HCT116 (cell line): Measurements from ENCODE around the gene SPARCL1. TPM values are rescaled to one million over a fixed set of nuclear protein-coding genes. Genes with fewer than 3 reads are reported as not detected.

ENCODE experiments used
- ATAC-seq: fragments of 200-7000 bp; cut with Tn5 transposase; 2 replicates; pipeline ENCODE4 v1.9.1; 2020; ENCODE audit warnings: mild to moderate bottlenecking, moderate library complexity
- BruUV-seq: library from RNA; stranded (reverse); fragments of 400-500 nt; replicated peaks from 2 replicates; lab custom pipeline; 2021; lab: Mats Ljungman, UMichigan
- CTCF ChIA-PET: fragments of 300-600 bp; sonication (Branson Sonifier 250); formaldehyde crosslinking; loops from one replicate; lab custom pipeline; 2021; ENCODE audit warnings: antibody characterized with exemption; lab: Charles Lee
- POLR2A ChIA-PET: fragments of 300-600, 350-600 bp; sonication (Branson Sonifier 250); formaldehyde crosslinking; loops from one replicate; lab custom pipeline; 2021; ENCODE audit warnings: antibody characterized with exemption; lab: Charles Lee
- RAD21 ChIA-PET, 2 experiments: fragments of 300-600 bp; sonication (Branson Sonifier 250); formaldehyde crosslinking; loops; one replicate each; lab custom pipeline; 2023; ENCODE audit warnings: low total read pairs in 2 of 2; ENCODE audit not compliant: uncharacterized antibody in 2 of 2, unreplicated experiment in 2 of 2, low non-redundant PET in 1 of 2; lab: Charles Lee
- DNase-seq: peaks from one replicate; pipeline ENCODE4 v3.0.0-alpha.2; 2010; ENCODE audit warnings: low read depth, low spot score
- H2AFZ ChIP-seq: fragments of 200-600 bp; shearing (Covaris generic), sonication (generic); 2 replicates; pipeline ENCODE4 v1.6.1; 2017; ENCODE audit warnings: low read depth, mixed run types, mixed read lengths, antibody characterized with exemption, low read length; ENCODE audit not compliant: poor library complexity, severe bottlenecking
- H3K27ac ChIP-seq: 2 replicates; pipeline ENCODE4 v1.5.1; 2012; ENCODE audit warnings: low read depth, low read length
- H3K27me3 ChIP-seq: fragments of 200-600 bp; sonication (generic); 2 replicates; pipeline ENCODE4 v1.6.1; 2016; ENCODE audit warnings: mixed run types, low read length, mixed read lengths; ENCODE audit not compliant: insufficient read depth
- H3K36me3 ChIP-seq, 2 experiments: fragments of 200-500 bp in 1 of 2; fragments of 200-600 bp in 1 of 2; sonication (Bioruptor generic) in 1 of 2; sonication (generic) in 1 of 2; 2 replicates each; pipeline versions ENCODE4 v1.5.1 to v1.6.1; 2014 to 2016; ENCODE audit warnings: low read length in 2 of 2, inconsistent platforms in 1 of 2, mixed read lengths in 1 of 2, mixed run types in 1 of 2; ENCODE audit not compliant: insufficient read depth in 2 of 2, control insufficient read depth in 1 of 2
- H3K4me1 ChIP-seq, 2 experiments: fragments of 200-600 bp in 1 of 2; sonication (generic) in 1 of 2; 2 replicates each; pipeline versions ENCODE4 v1.5.1 to v1.6.1; 2012 to 2017; ENCODE audit warnings: low read length in 2 of 2, inconsistent platforms in 1 of 2, mild to moderate bottlenecking in 1 of 2, mixed read lengths in 1 of 2, mixed run types in 1 of 2, moderate library complexity in 1 of 2; ENCODE audit not compliant: insufficient read depth in 2 of 2, control insufficient read depth in 1 of 2
- H3K4me2 ChIP-seq: fragments of 200-600 bp; sonication (generic); 2 replicates; pipeline ENCODE4 v1.6.1; 2017; ENCODE audit warnings: mixed run types, low read length, mixed read lengths
- H3K4me3 ChIP-seq, 2 experiments: fragments of 200-600 bp in 1 of 2; sonication (generic) in 1 of 2; replicated peaks in 1 of 2; 2 replicates each; pipeline ENCODE4 v1.5.1; 2011 to 2016; ENCODE audit warnings: low read length in 2 of 2, control low read depth in 1 of 2, low read depth in 1 of 2, mild to moderate bottlenecking in 1 of 2, mixed read lengths in 1 of 2, mixed run types in 1 of 2
- H3K79me2 ChIP-seq: fragments of 200-600 bp; sonication (generic); 2 replicates; pipeline ENCODE4 v1.6.1; 2017; ENCODE audit warnings: mild to moderate bottlenecking, mixed run types, low read length, moderate library complexity, mixed read lengths; ENCODE audit not compliant: insufficient read depth
- H3K9ac ChIP-seq: fragments of 200-600 bp; sonication (generic); 2 replicates; pipeline ENCODE4 v1.6.1; 2016; ENCODE audit warnings: low read length, mixed read lengths
- H3K9me2 ChIP-seq: fragments of 200-600 bp; sonication (generic), shearing (Covaris generic); 2 replicates; pipeline ENCODE4 v1.6.1; 2017; ENCODE audit warnings: mixed run types, mild to moderate bottlenecking, moderate library complexity; ENCODE audit not compliant: insufficient read depth
- H3K9me3 ChIP-seq, 2 experiments: fragments of 200-500 bp in 1 of 2; fragments of 200-600 bp in 1 of 2; sonication (Bioruptor generic) in 1 of 2; sonication (generic) in 1 of 2; 2 replicates each; pipeline ENCODE4 v1.6.1; 2014 to 2017; ENCODE audit warnings: low read length in 2 of 2, mixed read lengths in 2 of 2, inconsistent platforms in 1 of 2, low read depth in 1 of 2, mild to moderate bottlenecking in 1 of 2, mixed run types in 1 of 2, moderate library complexity in 1 of 2; ENCODE audit not compliant: control insufficient read depth in 1 of 2, insufficient read depth in 1 of 2
- H4K20me1 ChIP-seq: fragments of 200-600 bp; sonication (generic), shearing (Covaris generic); 2 replicates; pipeline ENCODE4 v1.6.1; 2017; ENCODE audit warnings: mixed run types, mild to moderate bottlenecking, moderate library complexity; ENCODE audit not compliant: insufficient read depth
- EZH2 ChIP-seq: fragments of 200-600 bp; sonication (generic); IDR thresholded peaks from 2 replicates; pipeline ENCODE4 v1.6.1; 2017; ENCODE audit warnings: antibody characterized with exemption, mixed run types
- EZH2phosphoT487 ChIP-seq: fragments of 200-600 bp; IDR thresholded peaks from 2 replicates; pipeline ENCODE4 v1.6.1; 2018; ENCODE audit warnings: antibody characterized with exemption, borderline replicate concordance
- FOSL1 ChIP-seq: IDR thresholded peaks from 2 replicates; pipeline ENCODE4 v1.6.1; 2012; ENCODE audit warnings: low read depth
- JUND ChIP-seq: IDR thresholded peaks from 2 replicates; pipeline ENCODE4 v1.6.1; 2012
- POLR2A ChIP-seq: IDR thresholded peaks from 2 replicates; pipeline ENCODE4 v1.7.0; 2011; ENCODE audit warnings: borderline replicate concordance; ENCODE audit not compliant: insufficient read depth, insufficient read length; ENCODE audit errors: extremely low read depth
- POLR2AphosphoS5 ChIP-seq: IDR thresholded peaks from 2 replicates; pipeline ENCODE4 v1.6.1; 2011; ENCODE audit warnings: mild to moderate bottlenecking, low read depth, low read length, moderate library complexity
- SRF ChIP-seq: IDR thresholded peaks from 2 replicates; pipeline ENCODE4 v1.6.1; 2012; ENCODE audit warnings: low read depth
- TCF7L2 ChIP-seq: IDR thresholded peaks from 2 replicates; pipeline ENCODE4 v1.7.0; 2011; ENCODE audit warnings: borderline replicate concordance, inconsistent platforms; ENCODE audit not compliant: insufficient read depth, insufficient read length; ENCODE audit errors: extremely low read depth
- YY1 ChIP-seq: IDR thresholded peaks from 2 replicates; pipeline ENCODE4 v1.6.1; 2011; ENCODE audit warnings: low read length, low read depth, moderate library complexity, mild to moderate bottlenecking; ENCODE audit not compliant: insufficient replicate concordance; ENCODE audit errors: extremely low read depth
- ZFX ChIP-seq: fragments of 450-650 bp; IDR thresholded peaks from 2 replicates; pipeline ENCODE4 v1.6.1; 2017
- intact Hi-C: fragments of 100-400 bp; cut with micrococcal nuclease; formaldehyde crosslinking; loops from 2 replicates; pipeline ENCODE4 v1.10.0; 2022
- total RNA-seq: library from RNA; stranded (reverse); gene quantifications from one replicate; pipeline ENCODE4 v1.2.1, GENCODE V29; 2021; ENCODE audit not compliant: unreplicated experiment
- TF ChIP-seq, protein P1 (sequence below): IDR thresholded peaks from 2 replicates; pipeline ENCODE4 v1.6.1; 2012

SPARCL1 gene
- total RNA-seq, 1 experiment from 2014 or later, result 0.96 TPM

DNA sequence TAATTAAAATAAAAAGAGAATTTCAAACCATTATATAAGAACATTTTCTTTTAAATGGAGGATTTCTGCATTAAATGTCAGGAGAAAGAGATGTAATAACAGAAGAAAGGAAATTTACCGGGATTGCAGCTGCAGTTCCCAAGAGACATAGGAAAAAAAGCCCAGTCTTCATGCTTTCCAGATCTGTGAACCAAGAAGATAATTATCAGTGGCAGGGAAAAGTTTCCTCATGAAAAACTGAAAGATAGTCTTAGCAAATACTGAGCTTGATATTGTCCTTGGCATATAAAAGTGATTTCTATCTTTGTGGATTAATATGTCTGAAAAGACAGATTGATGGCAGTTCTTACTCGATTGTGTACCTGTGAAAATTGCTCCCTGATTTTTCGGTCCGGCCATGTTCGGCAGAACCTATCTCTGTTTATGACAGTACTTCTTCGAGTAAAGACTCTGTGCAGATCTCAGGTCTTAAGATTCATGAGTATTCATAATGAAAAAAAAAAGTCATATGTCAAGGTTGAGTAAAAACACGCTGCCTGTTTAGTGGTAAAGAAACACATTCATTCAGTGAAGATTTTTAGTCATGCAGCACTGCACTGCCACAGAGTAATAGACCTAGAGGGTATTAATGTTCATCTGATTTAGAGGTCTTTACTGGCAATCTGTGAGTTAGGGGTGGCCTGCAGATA lies 29.6 kb downstream of the SPARCL1 start:
- no TSS peak for BruUV-seq
- H3K27me3 ChIP-seq, result no peaks in the 10 kb centered on the region
- no peak overlapping the region for H3K9ac ChIP-seq
- H3K4me3 ChIP-seq, result no peak overlapping the region
- no peak overlapping the region for H3K27ac ChIP-seq
- no peak for DNase-seq
- ATAC-seq, result no peak
- H2AFZ ChIP-seq, result no peak overlapping the region
- RAD21 ChIA-PET, result no interaction called here
- peaks cover 13 to 19% of the 10 kb centered on the region in 2 experiments for H3K4me1 ChIP-seq
- H3K79me2 ChIP-seq, result no peaks in the 10 kb centered on the region
- no peak for TF ChIP-seq YY1
- no peak for TF ChIP-seq ZFX
- H3K36me3 ChIP-seq, result no peaks in the 10 kb centered on the region
- intact Hi-C loops, result no loop called here
- no peak overlapping the region for H3K4me2 ChIP-seq
- CTCF ChIA-PET, result interaction anchor here (2.1 kb wide), 1 partner anchor 349 kb away, joined by 4 read pairs; no protein-coding TSS in a partner anchor
- POLR2A ChIA-PET, result no interaction called here
- H4K20me1 ChIP-seq, result no peaks in the 10 kb centered on the region
- no peaks in the 10 kb centered on the region for H3K9me3 ChIP-seq
- H3K9me2 ChIP-seq, result no peaks in the 10 kb centered on the region

DNA sequence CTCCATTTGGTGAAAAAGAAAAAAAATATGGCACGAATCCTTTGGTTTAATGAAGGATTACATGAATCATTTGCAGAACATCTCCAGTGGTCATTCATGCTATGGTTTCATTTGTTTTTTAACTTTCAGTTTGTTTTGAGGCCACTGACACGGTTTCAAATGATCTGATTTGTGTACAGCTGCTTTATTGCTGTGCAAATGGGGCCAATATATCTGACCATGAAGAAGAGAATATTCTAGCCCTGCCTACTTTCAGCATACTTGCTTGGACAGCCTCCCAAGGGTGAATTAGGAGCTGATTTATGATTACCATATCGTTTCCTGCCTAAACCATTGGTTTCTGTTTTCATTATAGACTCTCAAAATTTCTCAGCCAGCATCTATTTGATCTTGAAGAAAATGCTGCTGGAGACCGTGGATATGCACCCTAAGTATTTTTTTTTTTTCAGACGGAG lies 30.7 kb downstream of the SPARCL1 start:
- RAD21 ChIA-PET, result no interaction called here
- H3K9me2 ChIP-seq, result no peaks in the 10 kb centered on the region
- H3K9me3 ChIP-seq, result no peaks in the 10 kb centered on the region
- no peaks in the 10 kb centered on the region for H3K27me3 ChIP-seq
- no peaks in the 10 kb centered on the region for H3K79me2 ChIP-seq
- no peak for DNase-seq
- no peak overlapping the region for H3K4me3 ChIP-seq
- no TSS peak for BruUV-seq
- TF ChIP-seq YY1, result no peak
- TF ChIP-seq SRF, result no peak
- TF ChIP-seq POLR2AphosphoS5, result no peak
- TF ChIP-seq ZFX, result no peak
- TF ChIP-seq EZH2phosphoT487, result no peak
- no peak for TF ChIP-seq JUND
- TF ChIP-seq TCF7L2, result no peak
- TF ChIP-seq FOSL1, result no peak
- TF ChIP-seq POLR2A, result no peak
- no peak for TF ChIP-seq EZH2
- TF ChIP-seq, protein P1, sequence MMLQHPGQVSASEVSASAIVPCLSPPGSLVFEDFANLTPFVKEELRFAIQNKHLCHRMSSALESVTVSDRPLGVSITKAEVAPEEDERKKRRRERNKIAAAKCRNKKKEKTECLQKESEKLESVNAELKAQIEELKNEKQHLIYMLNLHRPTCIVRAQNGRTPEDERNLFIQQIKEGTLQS, result no peak
- no peak overlapping the region for H3K9ac ChIP-seq
- ATAC-seq, result no peak
- intact Hi-C loops, result no loop called here
- no peaks in the 10 kb centered on the region for H3K36me3 ChIP-seq
- peaks cover 13 to 18% of the 10 kb centered on the region in 2 experiments for H3K4me1 ChIP-seq
- no peak overlapping the region for H3K27ac ChIP-seq
- H4K20me1 ChIP-seq, result no peaks in the 10 kb centered on the region
- POLR2A ChIA-PET, result no interaction called here
- H2AFZ ChIP-seq, result no peak overlapping the region
- CTCF ChIA-PET, result interaction anchor here (1.1 to 2.1 kb wide), 2 partner anchors 350 to 357 kb away, joined by 3 to 4 read pairs; no protein-coding TSS in a partner anchor
- no peak overlapping the region for H3K4me2 ChIP-seq
